HG03097 (cell line): ENCODE results near the gene ABCE1.
A peak's percentile ranks its signal among the peaks of the same experiment; 100 is the strongest.
"Not testable (repeated sequence)": the region's sequence is repeated elsewhere in the genome, so short reads cannot be mapped to it uniquely, and the experiment has no call there.

Experiments
- ATAC-seq: cut with Tn5 transposase; IDR thresholded peaks from one replicate; pipeline ENCODE4 v1.9.1; 2021; ENCODE audit not compliant: unreplicated experiment, low FRiP score

Gene ABCE1

DNA sequence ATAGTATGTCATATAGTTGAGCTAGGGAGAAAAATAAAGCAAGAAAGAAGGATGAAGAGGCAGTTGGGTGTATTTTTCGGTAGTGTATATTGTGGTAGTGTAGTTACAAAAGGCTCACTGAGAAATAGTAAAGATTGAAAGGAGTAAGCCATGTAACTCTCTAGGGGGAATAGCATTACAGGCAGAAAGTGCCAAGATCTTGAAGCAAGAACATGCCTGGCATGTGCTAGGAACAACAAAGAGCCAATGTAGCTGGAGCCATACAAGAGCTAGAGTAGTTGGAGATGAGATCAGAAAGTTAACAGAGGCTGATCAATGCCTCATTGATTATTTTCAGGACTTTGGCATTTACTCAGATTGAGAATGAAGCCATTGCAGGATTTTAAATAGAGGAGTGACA, 3.0 kb downstream of the ABCE1 start:
- no peak for ATAC-seq

DNA sequence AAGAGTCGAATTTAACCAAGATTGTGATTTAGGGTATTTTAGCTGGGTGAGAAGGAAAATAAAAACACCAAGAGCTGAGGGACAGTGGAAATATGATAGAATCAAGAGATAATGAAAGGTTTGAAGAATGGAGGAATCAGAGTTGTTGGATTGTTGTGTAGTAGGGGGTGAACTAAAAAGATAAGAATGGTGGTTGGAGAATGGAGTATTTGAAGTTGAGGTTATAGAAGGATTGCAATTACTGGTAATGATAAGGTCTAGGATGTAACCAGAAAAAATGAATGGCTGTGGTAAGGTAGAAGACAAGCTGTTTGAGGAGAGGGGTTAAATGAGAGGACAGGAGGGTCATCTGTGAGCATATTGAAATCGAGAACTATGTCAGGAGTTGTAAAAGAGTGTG, 4.5 kb downstream of the ABCE1 start:
- ATAC-seq: no peak

DNA sequence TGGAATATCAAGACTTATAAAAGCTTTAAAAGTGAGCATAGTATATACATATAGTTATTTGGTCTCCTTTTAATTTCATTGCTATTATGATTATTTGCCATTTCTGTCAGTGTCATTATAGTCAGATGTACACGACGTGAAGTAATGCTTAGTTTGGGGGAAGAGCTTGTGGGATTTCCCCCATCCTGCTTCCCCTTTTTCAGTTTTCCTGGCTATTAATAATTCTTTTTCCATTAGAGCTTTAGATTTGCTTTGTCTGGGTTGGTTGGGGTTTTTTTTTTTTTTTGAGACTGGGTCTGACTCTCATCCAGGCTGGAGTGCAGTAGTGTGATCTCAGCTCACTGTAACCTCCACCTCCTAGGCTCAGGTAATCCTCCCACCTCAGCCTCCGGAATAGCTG, 5.4 kb downstream of the ABCE1 start:
- no peak for ATAC-seq

DNA sequence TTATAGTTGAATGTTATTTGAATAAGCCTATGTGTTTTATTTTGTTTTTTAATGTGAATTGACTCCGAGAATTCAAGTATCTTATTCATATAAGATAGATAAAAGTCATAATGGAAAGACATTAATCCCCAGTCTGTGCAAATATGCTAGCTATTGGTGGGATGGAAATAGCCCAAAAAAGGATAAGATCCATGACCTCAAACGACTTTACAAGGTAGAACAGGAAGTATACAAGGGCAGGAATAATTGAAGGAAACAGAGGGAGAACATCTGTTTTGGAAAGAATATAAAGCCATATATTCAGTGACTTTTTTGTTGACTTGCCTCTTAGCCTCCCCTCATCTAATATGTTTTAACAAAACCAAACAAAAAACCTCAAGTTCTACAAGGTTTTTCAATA, 9.0 kb downstream of the ABCE1 start:
- no peak for ATAC-seq

DNA sequence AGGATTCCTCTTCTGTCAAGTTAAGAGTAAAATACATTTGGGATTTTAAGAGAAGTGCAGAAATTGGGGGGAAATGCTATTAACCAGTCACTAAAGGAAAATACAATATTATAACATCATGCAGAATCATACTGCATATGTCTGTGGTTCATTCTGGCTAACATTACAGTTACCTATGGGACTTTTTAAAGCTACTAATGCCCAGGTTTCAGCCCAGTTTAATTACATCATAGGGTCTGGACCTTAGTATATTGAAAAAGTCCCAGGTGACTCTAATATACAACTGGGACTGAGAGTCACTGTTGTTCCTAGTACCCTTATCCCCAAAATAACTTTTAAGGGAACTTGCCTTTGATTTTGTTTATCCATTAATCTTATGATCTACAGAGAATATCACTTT, 10.0 kb downstream of the ABCE1 start:
- ATAC-seq: no peak

DNA sequence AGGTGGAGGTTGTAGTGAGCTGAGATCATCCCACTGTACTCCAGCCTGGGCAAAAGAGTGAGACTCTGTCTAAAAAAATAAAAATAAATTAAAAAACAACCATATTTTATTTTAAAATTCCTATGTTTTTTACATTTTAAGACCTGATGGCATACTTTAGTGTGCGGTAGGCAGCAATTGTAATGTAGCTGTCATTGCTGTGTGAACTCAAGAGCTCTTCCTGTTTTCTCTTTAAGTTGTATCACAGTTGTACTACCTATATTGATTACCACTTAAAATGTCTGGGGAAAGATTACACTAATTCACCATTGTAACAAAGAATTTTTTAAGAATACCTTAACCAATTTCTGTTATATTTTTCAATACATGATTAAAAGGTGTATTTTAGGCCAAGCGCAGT, 27.3 kb downstream of the ABCE1 start:
- ATAC-seq: no peak

DNA sequence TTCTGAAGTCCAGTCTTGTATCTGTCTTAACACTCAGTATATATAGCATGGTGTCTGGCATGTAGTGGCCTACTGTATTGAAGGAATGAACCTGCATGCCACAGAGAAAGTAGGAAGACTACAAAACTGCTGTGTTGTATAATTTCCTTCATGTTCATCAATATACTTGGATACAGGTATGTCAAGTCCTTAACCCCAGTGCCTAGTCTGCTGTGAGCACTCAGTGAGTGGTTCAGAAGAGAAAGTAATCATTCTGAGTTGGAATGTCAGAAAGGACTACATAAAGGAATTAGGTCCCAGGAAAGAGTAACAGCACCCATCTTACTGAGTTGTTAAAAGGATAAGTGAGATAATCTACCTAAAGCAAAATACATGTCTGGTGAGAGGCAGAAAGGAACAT, 32.0 kb downstream of the ABCE1 start:
- no peak for ATAC-seq

DNA sequence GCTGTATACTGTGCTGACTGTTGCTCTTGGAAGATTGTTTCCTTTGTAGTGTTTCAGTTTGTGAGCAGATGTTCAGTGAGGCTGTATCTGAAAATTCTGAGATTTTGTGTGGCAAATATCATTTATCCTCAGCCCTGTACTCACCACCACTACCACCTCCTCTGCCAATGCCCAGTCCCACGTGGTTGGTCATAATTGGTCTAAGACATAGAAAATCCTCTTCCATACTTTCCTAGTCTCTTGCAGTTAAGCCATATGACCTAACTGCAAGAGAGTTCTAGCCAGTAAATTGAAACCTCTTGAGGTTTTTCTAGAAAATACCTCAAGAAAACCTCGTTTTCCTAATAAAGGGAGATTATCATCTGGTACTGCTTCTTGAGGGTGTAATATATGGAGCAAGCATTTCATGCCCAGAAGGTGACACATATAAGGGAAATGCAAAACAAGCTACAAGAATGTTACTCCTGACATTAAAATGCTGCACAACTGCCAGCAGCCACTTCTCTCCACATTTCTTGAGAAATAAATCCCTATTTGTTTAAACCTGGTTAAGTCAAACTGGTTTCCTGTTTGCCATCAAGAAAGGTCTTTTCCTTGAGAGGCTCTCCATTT, 32.8 kb downstream of the ABCE1 start:
- ATAC-seq: no peak

DNA sequence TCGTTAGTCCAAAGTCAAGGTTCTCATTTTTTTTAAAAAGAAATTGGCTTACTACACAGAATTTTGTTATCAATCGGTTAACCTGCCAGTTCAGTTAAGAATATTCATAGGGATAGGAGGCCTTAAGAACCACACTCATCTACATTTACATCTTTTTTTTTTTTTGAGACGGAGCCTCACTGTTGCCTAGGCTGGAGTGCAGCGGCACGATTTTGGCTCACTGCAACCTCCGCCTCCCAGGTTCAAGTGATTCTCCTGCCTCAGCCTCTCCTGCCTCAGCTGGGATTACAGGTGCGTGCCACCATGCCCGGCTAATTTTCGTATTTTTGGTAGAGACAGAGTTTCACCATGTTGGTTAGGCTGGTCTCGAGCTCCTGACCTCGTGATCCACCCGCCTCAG, 33.7 kb downstream of the ABCE1 start:
- no peak for ATAC-seq

DNA sequence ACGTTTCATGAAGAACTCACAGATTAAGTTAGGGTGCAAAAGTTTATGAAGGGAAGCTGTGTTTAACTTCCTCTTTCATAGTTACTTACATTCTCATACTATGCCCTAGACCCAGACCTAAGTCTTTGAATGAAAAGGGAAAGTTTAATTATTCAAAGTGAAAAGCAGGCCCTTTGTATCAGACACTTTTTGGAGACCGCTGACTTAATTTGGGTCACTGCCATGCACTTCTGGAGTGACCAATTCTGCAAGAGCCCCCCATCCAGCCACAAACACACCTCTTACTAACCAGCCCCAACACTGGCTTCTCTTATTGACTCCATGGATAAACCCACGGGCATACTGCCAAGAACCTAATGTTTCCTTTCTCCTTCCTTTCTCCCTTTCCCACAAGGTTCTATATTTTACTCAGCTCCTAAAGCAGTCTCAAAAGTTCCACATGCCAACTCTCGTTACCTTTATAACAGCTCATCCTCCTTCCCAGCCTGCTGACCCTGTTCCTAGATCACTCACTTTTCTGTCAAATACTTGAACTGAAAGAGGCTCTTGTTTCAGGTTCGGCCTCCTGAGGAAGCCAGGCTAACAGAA, 34.5 kb downstream of the ABCE1 start:
- peak; percentile 67 for ATAC-seq

DNA sequence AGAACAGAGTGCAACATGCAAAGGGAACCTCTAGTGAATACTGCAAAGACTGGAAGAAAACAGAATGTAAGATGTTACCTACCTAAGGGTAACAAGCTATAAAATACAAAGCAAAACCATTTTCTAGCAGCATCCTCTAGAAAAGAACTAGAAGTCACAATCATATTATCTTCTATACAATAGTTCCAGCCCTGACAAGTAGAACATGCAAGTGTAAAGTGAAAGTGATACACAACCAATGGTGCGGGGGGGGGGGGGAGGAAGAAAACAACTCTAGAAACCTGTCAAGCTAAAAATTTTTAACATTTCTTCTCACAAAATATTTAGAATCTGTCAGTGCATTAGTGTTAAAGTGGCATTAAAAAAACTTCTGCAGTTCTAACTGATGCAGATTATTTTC, 38.1 kb downstream of the ABCE1 start:
- not testable (repeated sequence) for ATAC-seq

DNA sequence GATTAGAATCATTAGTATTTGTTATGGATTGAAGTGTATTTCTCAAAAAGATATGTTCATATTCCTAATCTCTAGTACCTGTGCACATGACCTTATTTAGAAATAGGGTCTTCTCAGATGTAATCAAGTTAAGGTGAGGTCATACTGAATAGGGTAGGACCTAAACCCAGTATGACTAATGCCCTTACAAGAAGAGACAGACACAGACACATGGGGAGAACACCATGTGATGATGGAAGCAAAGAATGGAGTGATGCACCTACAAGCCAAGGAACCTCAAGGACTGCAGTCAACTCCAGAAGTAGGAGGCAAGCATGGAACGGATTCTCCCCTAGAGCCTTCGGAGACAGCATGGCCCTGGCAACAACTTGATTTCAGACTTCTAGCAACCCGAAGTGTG, 50.9 kb downstream of the ABCE1 start:
- no peak for ATAC-seq

DNA sequence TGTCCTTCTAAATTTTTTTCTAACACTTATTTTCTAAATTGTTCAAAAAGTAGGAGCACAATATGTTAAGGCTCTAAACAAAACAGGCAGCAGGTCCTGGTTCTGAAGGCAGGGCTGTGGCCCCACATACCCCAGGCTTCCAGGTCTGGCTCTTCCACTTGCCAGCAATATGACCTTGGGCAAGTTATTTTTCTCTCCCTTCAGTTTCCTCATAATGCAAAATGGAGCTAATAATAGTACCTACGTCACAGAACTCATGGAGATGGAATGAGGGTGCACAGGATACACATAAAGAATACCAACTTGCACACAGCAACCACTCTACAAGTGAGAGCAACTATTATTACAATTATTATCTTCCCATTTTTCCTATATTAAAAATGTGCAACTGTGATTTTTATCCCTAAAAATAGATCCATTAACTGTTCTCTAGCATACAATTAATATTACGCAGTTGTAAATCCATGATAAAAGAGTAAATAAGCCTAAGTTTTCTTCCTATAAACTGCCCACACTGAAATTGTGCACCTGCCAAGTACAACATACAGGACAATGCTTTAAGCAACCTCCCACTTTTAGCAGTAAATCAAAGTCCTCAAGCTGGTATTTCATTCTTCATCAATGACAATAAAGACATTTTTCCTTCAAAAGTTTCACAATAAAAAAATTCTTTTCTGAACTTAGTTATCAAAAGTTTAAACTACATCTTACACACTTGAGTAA, 55.2 kb downstream of the ABCE1 start:
- ATAC-seq: no peak

DNA sequence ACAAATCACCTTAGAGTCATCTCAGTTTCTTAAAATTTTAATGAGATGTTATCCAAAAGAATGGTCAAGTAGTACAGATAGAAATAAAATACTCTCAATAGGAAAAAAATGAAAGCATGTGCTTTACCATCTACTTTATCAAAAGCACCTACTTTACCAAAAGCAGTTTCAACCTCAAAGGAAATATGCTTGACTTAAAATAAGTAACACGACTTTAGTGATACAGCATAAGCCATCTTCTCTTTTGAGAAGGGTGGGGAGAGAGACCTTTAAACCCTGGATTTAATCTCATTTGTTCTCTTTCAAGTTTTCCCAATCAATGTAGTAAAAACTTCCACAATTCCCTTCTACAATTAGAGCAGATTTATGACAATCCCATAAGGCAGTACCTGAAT, 55.8 kb downstream of the ABCE1 start:
- no peak for ATAC-seq

DNA sequence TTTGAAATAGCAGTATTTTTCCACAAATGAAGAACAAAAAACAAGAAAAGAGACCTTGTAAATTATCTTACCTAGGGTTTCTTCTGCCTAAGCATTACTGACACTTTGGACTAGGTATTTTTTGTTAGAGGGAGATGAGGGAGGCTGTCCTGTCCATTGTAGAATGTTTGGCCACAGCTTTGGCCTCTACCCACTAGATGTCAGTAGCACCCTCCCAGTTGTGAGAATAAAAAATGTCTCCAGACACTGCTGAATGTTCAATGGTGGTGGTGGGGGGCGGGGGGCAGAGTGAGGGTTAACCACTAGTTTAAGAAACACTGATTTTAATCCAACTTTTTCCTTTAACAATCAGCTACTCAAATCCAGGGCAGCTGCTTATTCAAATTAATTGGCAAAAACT, 56.5 kb downstream of the ABCE1 start:
- no peak for ATAC-seq

DNA sequence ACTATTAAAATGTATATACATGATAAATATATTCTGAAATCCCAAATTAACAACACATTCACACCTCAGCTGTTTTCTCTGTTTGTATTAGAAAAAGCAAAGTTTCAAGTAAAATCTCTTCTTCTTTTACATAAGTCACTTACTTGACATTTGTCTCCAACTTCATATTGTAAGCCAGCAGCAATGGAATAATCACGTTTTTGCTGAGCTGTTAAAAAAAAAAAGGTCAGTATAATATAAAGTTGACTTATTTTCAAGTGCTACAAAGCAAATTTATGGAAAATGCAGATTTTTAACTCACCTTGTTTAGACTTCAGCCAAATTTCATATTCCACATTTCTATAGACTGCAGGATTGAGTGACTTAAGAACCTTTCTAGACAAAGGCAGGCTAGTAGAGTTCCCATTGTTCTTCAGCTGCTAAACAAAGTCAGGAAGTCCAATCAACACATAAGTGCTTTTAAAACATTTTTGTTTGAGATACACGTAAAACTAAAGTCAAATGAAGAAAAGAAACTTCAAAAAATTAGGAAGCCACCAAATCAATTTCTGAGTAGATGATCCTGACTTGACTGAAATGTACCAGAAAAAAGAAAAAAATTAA, 57.3 kb downstream of the ABCE1 start:
- ATAC-seq: no peak

DNA sequence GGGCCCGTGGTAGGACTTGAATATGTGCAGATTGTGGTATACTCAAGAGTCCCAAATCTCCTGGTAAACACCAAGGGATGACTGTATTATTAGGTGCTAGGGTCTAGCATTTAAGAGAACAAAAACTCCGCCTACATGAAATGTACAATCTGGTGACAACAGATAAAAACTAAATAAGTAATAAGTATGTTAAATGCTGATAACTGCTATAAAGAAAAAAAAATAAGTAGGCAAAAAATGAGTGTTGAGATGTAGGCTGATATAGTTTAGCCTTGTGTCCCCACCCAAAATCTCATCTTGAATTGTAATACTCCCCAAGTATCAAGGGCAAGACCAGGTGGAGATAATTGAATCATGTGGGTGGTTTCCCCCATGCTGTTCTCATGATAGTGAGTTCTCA, 58.9 kb downstream of the ABCE1 start:
- ATAC-seq: no peak

DNA sequence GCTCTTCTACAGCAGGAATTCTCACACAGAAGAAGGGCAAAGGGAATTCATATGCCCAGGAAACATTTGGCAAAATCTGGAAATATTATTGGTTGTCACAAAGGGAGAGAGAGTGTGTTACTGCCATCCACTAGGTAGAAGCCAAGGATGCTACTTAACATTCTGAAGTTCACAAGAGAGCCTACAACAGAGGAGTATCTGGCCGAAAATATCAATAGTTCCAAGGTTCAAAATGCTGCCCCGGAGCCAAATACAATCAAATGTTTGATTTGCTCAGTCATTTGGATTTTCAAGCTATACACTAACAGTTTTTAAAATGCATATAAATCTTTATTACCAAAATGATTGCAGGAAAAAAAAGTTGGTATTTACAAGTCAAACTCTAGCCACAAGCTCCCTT, 63.4 kb downstream of the ABCE1 start:
- no peak for ATAC-seq

DNA sequence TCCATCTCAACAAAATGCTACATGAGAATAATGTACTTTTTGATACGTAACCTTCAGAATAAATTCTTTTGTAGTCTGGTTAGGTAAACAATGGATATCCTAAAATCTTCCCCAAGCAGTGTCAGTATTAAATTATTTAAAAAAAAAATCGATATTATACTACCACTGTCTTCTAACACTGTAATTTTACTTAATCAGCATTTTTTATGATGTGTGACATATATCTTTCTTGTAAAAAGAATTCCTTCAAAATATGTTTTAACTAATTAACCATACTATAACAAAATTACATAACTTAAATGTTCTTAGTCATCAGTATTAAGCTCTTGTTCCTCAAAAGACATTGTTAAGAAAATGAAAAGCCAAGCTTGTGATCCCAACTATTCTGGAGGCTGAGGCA, 69.8 kb downstream of the ABCE1 start:
- ATAC-seq: no peak

DNA sequence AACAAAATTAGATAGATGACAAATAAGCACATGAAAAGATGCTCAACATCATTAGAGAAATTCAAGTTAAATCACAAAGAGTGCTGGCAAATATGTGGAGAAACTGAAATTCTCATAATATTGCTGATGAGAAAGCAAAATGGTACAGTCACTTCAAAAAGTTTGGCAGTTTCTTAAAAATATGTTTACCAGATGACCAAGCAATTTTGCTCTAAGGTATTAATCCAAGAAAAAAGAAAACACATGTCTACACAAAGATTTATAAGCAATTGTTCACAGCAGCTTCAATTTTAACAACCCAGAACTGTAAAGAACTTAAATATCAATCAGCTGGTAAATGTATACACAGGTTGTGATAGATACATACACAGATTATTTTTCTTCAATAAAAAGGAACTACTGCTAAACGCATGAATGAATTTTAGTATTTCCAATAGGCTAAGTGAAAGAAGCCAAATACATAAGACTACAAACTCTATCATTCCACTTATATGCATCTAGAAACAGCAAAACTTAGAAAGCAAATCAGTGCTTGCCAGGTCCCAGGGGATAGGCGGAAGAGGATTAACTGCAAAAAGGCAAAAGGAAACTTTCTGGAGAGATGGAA, 70.6 kb downstream of the ABCE1 start:
- no peak for ATAC-seq

DNA sequence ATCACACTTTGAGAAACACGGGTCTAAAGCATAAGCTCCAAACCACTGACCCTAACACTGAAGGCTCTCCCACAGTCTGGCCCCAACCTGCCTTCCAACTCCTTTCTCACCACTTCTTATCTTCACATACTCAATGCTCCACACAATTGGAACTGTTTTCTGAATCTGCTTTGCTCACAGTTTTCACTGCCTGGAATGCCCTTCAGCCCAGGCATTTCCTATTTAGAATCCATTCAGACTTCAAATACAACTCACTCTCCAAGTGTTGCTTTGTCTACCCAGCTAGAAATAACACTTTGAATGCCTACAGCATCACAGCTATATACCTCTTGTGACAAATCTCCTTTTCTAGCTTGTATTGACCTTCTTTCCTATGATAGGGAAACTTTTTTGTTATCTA, 72.1 kb downstream of the ABCE1 start:
- no peak for ATAC-seq

DNA sequence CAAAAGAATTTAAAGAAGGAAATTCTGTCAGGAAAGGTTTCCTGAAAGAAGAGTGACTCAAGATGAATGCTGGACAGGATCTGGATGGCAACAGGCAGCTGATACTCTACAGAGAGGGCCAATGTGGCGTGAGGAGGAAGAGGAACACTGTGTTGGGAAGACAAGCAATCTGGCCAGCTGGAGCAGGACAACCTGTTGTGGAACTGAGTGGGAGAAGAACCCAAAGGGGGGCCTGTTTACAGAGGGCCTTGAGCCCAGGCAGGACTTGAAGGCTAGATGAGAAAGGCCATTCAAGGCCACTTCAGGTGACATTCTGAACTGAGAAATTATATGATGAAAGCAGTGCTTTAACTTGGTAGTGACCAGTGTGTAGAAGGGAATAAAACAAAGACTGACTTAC, 73.8 kb downstream of the ABCE1 start:
- ATAC-seq: no peak
